ENCODE data around the gene ANKRD6. TPM values are rescaled to one million over a fixed set of nuclear protein-coding genes. Genes with fewer than 3 reads are reported as not detected.

ANKRD6 gene
- polyA plus RNA-seq, 1 of the 3 experiments (the other 2 are of a cell fraction), result 2.6 TPM

DNA sequence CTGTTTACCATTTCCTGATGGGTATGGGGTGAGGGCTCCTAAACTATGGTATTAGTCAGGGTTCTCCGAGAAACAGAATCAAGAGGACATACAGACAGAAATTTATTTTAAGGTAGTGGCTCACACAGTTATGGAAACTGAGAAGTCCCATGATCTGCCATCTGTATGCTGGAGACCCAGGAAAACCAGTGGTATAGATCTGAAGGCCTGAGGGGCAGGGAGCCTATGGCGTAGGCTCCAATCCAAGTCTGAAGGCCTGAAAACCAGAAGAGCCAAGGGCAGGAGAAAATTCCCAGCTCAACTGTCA is 93.6 kb downstream of the ANKRD6 start:
- WGBS (ENCODE audit: low lambda C conversion rate), result 74% methylated on average over 2 of the region's 2 CpGs
- H2AFZ ChIP-seq (ENCODE audit: low read depth), result no peak overlapping the region
- H3K9ac ChIP-seq, result no peak overlapping the region
- no peaks in the 10 kb centered on the region for H3K9me3 ChIP-seq
- no peaks in the 10 kb centered on the region for H3K36me3 ChIP-seq (replicated peaks in 1 of 2; ENCODE audit: control insufficient read depth in 1 of 2, insufficient read depth in 2 of 2, low read length in 1 of 2)
- H3K79me2 ChIP-seq (ENCODE audit: insufficient read depth), result no peaks in the 10 kb centered on the region
- no peaks in the 10 kb centered on the region for H3K27me3 ChIP-seq (ENCODE audit: insufficient read depth)
- ChIA-PET POLR2A (no interaction called here), CTCF (no interaction called here)
- no peaks in the 10 kb centered on the region for H3K9me2 ChIP-seq
- peaks cover 0 to 8% of the 10 kb centered on the region in 2 experiments; a peak in 1 of 4 replicates for H3K4me1 ChIP-seq (ENCODE audit: control insufficient read depth in 1 of 2, insufficient read depth in 2 of 2, low read depth in 1 of 2, low read length in 1 of 2)
- no peak overlapping the region for H3K4me2 ChIP-seq
- DNase-seq, result no peak
- H3F3A ChIP-seq (replicated peaks; ENCODE audit: insufficient read depth), result no peaks in the 10 kb centered on the region
- no peaks in the 10 kb centered on the region for H4K20me1 ChIP-seq (ENCODE audit: insufficient read depth)
- H3K27ac ChIP-seq (ENCODE audit: low read depth in 2 of 2, low read length in 1 of 2), result no peak overlapping the region
- no peak overlapping the region for H3K4me3 ChIP-seq (ENCODE audit: low read depth in 2 of 2, low read length in 1 of 2)
- TF ChIP-seq TCF12 (IDR thresholded peaks at IDR 0.05) (no peak), IRF3 (IDR thresholded peaks at IDR 0.05; ENCODE audit: low read depth, low read length) (no peak), FOSL2 (IDR thresholded peaks at IDR 0.05; ENCODE audit: borderline replicate concordance, low read depth) (no peak), SIN3A (IDR thresholded peaks at IDR 0.05; ENCODE audit: borderline replicate concordance, low read depth, low read length) (no peak), MEF2A (IDR thresholded peaks at IDR 0.05; ENCODE audit: borderline replicate concordance, low read depth) (no peak), RCOR1 (IDR thresholded peaks at IDR 0.05; ENCODE audit: low read length) (no peak), POLR2AphosphoS5 (IDR thresholded peaks at IDR 0.05; ENCODE audit: low read depth, low read length) (no peak), USF2 (IDR thresholded peaks at IDR 0.05; ENCODE audit: borderline replicate concordance, low read depth, low read length) (no peak), ELF1 (IDR thresholded peaks at IDR 0.05) (no peak), FOXJ3 (CRISPR knock-in tag; IDR thresholded peaks at IDR 0.05) (no peak), RAD21 (IDR thresholded peaks at IDR 0.05; ENCODE audit: low read length) (no peak), EZH2phosphoT487 (IDR thresholded peaks at IDR 0.05; ENCODE audit: borderline replicate concordance, low read depth) (no peak)
- TF ChIP-seq, protein P1, sequence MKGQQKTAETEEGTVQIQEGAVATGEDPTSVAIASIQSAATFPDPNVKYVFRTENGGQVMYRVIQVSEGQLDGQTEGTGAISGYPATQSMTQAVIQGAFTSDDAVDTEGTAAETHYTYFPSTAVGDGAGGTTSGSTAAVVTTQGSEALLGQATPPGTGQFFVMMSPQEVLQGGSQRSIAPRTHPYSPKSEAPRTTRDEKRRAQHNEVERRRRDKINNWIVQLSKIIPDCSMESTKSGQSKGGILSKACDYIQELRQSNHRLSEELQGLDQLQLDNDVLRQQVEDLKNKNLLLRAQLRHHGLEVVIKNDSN (IDR thresholded peaks at IDR 0.05; ENCODE audit: borderline replicate concordance, low read depth), result no peak
- TF ChIP-seq, protein P2, sequence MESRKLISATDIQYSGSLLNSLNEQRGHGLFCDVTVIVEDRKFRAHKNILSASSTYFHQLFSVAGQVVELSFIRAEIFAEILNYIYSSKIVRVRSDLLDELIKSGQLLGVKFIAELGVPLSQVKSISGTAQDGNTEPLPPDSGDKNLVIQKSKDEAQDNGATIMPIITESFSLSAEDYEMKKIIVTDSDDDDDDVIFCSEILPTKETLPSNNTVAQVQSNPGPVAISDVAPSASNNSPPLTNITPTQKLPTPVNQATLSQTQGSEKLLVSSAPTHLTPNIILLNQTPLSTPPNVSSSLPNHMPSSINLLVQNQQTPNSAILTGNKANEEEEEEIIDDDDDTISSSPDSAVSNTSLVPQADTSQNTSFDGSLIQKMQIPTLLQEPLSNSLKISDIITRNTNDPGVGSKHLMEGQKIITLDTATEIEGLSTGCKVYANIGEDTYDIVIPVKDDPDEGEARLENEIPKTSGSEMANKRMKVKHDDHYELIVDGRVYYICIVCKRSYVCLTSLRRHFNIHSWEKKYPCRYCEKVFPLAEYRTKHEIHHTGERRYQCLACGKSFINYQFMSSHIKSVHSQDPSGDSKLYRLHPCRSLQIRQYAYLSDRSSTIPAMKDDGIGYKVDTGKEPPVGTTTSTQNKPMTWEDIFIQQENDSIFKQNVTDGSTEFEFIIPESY (IDR thresholded peaks at IDR 0.05; ENCODE audit: borderline replicate concordance, low read depth), result no peak

DNA sequence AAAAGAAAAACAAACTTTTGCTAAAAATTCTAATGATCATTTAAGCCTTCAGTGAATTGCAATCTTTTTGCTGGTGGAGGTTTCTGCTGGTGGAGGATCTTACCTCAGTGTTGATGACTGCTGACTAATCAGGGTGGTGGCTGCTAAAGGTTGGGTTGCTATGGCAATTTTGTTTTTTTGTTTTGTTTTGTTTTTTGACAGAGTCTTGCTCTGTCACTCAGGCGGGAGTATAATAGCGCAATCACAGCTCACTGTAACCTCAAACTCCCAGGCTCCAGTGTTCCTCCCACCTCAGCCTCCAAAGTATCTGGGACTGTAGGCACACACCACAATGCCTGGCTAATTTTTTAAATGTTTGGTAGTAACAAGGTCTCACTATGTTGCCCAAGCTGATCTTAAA is 94.7 kb downstream of the ANKRD6 start:
- CTCF ChIA-PET, result no interaction called here
- Histone ChIP-seq H3K4me2 (no peak overlapping the region), H3K36me3 (replicated peaks in 1 of 2; ENCODE audit: control insufficient read depth in 1 of 2, insufficient read depth in 2 of 2, low read length in 1 of 2) (no peaks in the 10 kb centered on the region), H3K79me2 (ENCODE audit: insufficient read depth) (no peaks in the 10 kb centered on the region), H3K27ac (ENCODE audit: low read depth in 2 of 2, low read length in 1 of 2) (no peak overlapping the region), H4K20me1 (ENCODE audit: insufficient read depth) (no peaks in the 10 kb centered on the region), H2AFZ (ENCODE audit: low read depth) (no peak overlapping the region), H3K9ac (no peak overlapping the region), H3K9me2 (no peaks in the 10 kb centered on the region), H3F3A (replicated peaks; ENCODE audit: insufficient read depth) (no peaks in the 10 kb centered on the region), H3K4me1 (ENCODE audit: control insufficient read depth in 1 of 2, insufficient read depth in 2 of 2, low read depth in 1 of 2, low read length in 1 of 2) (peaks cover 0 to 11% of the 10 kb centered on the region in 2 experiments; a peak in 1 of 4 replicates), H3K9me3 (no peaks in the 10 kb centered on the region), H3K27me3 (ENCODE audit: insufficient read depth) (no peaks in the 10 kb centered on the region), H3K4me3 (ENCODE audit: low read depth in 2 of 2, low read length in 1 of 2) (no peak overlapping the region)
- no peak for DNase-seq
- POLR2A ChIA-PET, result no interaction called here
- 92% methylated on average over 2 of the region's 2 CpGs for WGBS (ENCODE audit: low lambda C conversion rate)
- TF ChIP-seq RFX5 (IDR thresholded peaks at IDR 0.05; ENCODE audit: low read length) (no peak), TCF12 (IDR thresholded peaks at IDR 0.05) (no peak), TAF1 (IDR thresholded peaks at IDR 0.05; ENCODE audit: borderline replicate concordance, low read depth, low read length) (no peak), RXRA (IDR thresholded peaks at IDR 0.05; ENCODE audit: borderline replicate concordance, low read depth) (no peak), EZH2phosphoT487 (IDR thresholded peaks at IDR 0.05; ENCODE audit: borderline replicate concordance, low read depth) (no peak), FOXM1 (IDR thresholded peaks at IDR 0.05; ENCODE audit: low read depth) (no peak), SMC3 (IDR thresholded peaks at IDR 0.05; ENCODE audit: low read depth, low read length) (no peak), SIN3A (IDR thresholded peaks at IDR 0.05; ENCODE audit: borderline replicate concordance, low read depth, low read length) (no peak), REST (IDR thresholded peaks at IDR 0.05; ENCODE audit: low read depth, low read length) (no peak), MEF2A (IDR thresholded peaks at IDR 0.05; ENCODE audit: borderline replicate concordance, low read depth) (no peak), RAD21 (IDR thresholded peaks at IDR 0.05; ENCODE audit: low read length) (no peak), CHD2 (IDR thresholded peaks at IDR 0.05; ENCODE audit: low read length, partially characterized antibody) (no peak)
